ENCODE measurements around the gene RAI1.
A peak's percentile ranks its signal among the peaks of the same experiment; 100 is the strongest.

RAI1 gene

DNA sequence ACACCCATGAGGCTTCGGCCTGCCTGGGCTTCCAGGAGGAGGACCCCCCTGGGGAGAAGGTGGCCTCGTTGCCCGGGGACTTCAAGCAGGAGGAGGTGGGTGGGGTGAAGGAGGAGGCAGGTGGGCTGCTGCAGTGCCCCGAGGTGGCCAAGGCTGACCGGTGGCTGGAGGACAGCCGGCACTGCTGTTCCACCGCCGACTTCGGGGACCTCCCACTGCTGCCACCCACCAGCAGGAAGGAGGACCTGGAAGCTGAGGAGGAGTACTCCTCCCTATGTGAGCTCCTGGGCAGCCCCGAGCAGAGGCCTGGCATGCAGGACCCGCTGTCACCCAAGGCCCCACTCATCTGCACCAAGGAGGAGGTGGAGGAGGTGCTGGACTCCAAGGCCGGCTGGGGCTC lies 114.0 kb downstream of the RAI1 start:
- Mint-ChIP-seq H3K27ac (ENCODE audit: low read depth) (no peak overlapping the region), H3K4me1 (peaks cover 26% of the 10 kb centered on the region), H3K27me3 (no peaks in the 10 kb centered on the region), H3K36me3 (ENCODE audit: insufficient read depth) (peaks cover 3% of the 10 kb centered on the region), H3K9me3 (no peaks in the 10 kb centered on the region), H3K4me3 (no peak overlapping the region)
- ATAC-seq (replicated peaks; ENCODE audit: extremely low read depth, poor library complexity, severe bottlenecking) (no peak), DNase-seq (ENCODE audit: low spot score in 2 of 2) (no peak)

DNA sequence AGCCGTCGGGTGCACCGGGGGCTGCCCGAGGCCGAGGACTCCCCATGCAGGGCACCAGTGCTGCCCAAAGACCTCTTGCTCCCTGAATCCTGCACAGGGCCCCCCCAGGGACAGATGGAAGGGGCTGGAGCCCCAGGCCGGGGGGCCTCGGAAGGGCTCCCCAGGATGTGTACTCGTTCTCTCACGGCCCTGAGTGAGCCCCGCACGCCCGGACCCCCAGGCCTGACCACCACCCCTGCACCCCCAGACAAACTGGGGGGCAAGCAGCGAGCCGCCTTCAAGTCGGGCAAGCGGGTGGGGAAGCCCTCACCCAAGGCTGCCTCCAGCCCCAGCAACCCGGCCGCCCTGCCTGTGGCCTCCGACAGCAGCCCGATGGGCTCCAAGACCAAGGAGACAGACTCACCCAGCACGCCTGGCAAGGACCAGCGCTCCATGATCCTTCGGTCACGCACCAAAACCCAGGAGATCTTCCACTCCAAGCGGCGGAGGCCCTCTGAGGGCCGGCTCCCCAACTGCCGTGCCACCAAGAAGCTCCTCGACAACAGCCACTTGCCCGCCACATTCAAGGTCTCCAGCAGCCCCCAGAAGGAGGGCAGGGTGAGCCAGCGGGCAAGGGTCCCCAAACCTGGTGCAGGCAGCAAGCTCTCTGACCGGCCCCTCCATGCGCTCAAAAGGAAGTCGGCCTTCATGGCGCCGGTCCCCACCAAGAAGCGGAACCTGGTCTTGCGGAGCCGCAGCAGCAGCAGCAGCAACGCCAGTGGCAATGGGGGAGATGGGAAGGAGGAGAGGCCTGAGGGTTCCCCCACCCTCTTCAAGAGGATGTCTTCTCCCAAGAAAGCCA lies 114.9 kb downstream of the RAI1 start:
- H3K9me3 Mint-ChIP-seq: no peaks in the 10 kb centered on the region
- DNase-seq (ENCODE audit: low spot score in 2 of 2) (no peak), ATAC-seq (replicated peaks; ENCODE audit: extremely low read depth, poor library complexity, severe bottlenecking) (no peak)
- no peak overlapping the region for H3K4me3 Mint-ChIP-seq
- peaks cover 4% of the 10 kb centered on the region for H3K36me3 Mint-ChIP-seq (ENCODE audit: insufficient read depth)
- no peak overlapping the region for H3K27ac Mint-ChIP-seq (ENCODE audit: low read depth)
- no peaks in the 10 kb centered on the region for H3K27me3 Mint-ChIP-seq
- peaks cover 26% of the 10 kb centered on the region for H3K4me1 Mint-ChIP-seq

DNA sequence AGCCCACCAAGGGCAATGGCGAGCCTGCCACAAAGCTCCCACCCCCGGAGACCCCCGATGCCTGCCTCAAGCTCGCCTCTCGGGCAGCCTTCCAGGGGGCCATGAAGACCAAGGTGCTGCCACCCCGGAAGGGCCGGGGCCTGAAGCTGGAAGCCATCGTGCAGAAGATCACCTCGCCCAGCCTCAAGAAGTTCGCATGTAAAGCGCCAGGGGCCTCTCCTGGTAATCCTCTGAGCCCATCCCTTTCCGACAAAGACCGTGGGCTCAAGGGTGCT lies 115.5 kb downstream of the RAI1 start:
- no peak for ATAC-seq (replicated peaks; ENCODE audit: extremely low read depth, poor library complexity, severe bottlenecking)
- Mint-ChIP-seq H3K27me3 (no peaks in the 10 kb centered on the region), H3K27ac (ENCODE audit: low read depth) (no peak overlapping the region), H3K36me3 (ENCODE audit: insufficient read depth) (peaks cover 4% of the 10 kb centered on the region), H3K4me3 (no peak overlapping the region), H3K4me1 (peaks cover 23% of the 10 kb centered on the region), H3K9me3 (no peaks in the 10 kb centered on the region)
- DNase-seq (ENCODE audit: low spot score in 2 of 2): no peak

DNA sequence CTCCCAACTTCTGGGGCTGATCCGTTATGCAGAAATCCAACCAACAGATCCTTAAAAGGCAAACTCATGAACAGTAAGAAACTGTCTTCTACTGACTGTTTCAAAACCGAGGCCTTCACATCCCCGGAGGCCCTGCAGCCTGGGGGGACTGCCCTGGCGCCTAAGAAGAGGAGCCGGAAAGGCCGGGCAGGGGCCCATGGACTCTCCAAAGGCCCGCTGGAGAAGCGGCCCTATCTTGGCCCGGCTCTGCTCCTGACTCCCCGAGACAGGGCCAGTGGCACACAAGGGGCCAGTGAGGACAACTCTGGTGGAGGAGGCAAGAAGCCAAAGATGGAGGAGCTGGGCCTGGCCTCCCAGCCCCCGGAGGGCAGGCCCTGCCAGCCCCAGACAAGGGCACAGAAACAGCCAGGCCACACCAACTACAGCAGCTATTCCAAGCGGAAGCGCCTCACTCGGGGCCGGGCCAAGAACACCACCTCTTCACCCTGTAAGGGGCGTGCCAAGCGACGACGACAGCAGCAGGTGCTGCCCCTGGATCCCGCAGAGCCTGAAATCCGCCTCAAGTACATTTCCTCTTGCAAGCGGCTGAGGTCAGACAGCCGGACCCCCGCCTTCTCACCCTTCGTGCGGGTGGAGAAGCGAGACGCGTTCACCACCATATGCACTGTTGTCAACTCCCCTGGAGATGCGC lies 116.0 kb downstream of the RAI1 start:
- peaks cover 4% of the 10 kb centered on the region for H3K36me3 Mint-ChIP-seq (ENCODE audit: insufficient read depth)
- peaks cover 17% of the 10 kb centered on the region for H3K4me1 Mint-ChIP-seq

DNA sequence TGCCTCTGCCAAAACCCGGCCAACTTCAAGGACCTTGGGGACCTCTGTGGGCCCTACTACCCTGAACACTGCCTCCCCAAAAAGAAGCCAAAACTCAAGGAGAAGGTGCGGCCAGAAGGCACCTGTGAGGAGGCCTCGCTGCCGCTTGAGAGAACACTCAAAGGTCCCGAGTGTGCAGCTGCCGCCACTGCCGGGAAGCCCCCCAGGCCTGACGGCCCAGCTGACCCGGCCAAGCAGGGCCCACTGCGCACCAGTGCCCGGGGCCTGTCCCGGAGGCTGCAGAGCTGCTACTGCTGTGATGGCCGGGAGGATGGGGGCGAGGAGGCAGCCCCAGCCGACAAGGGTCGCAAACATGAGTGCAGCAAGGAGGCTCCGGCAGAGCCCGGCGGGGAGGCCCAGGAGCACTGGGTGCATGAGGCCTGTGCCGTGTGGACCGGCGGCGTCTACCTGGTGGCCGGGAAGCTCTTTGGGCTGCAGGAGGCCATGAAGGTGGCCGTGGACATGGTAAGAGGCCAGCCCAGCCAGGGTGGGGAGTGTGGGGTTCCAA lies 116.8 kb downstream of the RAI1 start:
- DNase-seq (ENCODE audit: low spot score in 2 of 2): no peak
- no peaks in the 10 kb centered on the region for H3K9me3 Mint-ChIP-seq
- peaks cover 7% of the 10 kb centered on the region for H3K36me3 Mint-ChIP-seq (ENCODE audit: insufficient read depth)
- no peak for ATAC-seq (replicated peaks; ENCODE audit: extremely low read depth, poor library complexity, severe bottlenecking)
- H3K27me3 Mint-ChIP-seq: no peaks in the 10 kb centered on the region
- no peak overlapping the region for H3K27ac Mint-ChIP-seq (ENCODE audit: low read depth)
- peaks cover 9% of the 10 kb centered on the region for H3K4me1 Mint-ChIP-seq
- H3K4me3 Mint-ChIP-seq: no peak overlapping the region

More for the DNA sequence above, 116.0 kb downstream of the RAI1 start:
- H3K27ac Mint-ChIP-seq (ENCODE audit: low read depth): no peak overlapping the region
- H3K4me3 Mint-ChIP-seq: no peak overlapping the region
- no peaks in the 10 kb centered on the region for H3K27me3 Mint-ChIP-seq
- H3K9me3 Mint-ChIP-seq: no peaks in the 10 kb centered on the region
- ATAC-seq (replicated peaks; ENCODE audit: extremely low read depth, poor library complexity, severe bottlenecking) (no peak), DNase-seq (ENCODE audit: low spot score in 2 of 2) (no peak)

DNA sequence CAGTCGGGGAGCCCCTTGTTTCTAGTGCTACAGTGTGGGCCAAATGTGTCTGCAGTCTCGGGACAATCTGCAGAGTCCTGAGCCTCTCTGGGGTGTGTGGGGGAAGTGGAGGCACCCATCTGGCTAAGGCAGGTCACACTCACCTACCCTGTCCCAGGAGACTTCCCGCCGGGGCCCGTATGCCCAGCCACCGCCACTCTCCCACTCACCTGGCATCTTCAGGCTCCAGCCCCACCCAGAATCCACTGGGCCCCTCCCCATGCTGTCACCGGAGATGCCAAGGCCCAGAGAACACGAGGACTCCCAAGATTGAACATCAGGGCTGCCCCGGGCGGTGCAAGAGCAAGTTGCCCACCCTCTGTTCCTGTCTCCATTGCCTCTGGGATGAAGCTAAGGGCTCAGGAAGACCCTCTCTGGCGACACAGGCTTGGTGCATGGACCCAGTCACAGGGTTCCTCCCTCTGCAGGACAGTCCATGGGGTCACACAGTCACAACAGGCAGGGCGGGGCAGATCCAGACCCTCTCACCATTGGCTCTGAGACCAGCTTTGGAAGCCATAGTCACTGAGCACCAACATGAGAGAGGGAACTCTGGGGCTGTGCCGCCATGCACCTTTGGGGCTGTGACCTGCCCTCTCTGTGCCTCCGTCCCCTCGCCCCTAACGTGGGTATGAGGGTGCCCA lies 117.5 kb downstream of the RAI1 start:
- peaks cover 7% of the 10 kb centered on the region for H3K36me3 Mint-ChIP-seq (ENCODE audit: insufficient read depth)
- ATAC-seq (replicated peaks; ENCODE audit: extremely low read depth, poor library complexity, severe bottlenecking) (no peak), DNase-seq (ENCODE audit: low spot score in 2 of 2) (no peak)
- no peaks in the 10 kb centered on the region for H3K9me3 Mint-ChIP-seq
- H3K27ac Mint-ChIP-seq (ENCODE audit: low read depth): no peak overlapping the region
- peaks cover 4% of the 10 kb centered on the region for H3K4me1 Mint-ChIP-seq
- H3K27me3 Mint-ChIP-seq: no peaks in the 10 kb centered on the region
- H3K4me3 Mint-ChIP-seq: no peak overlapping the region

DNA sequence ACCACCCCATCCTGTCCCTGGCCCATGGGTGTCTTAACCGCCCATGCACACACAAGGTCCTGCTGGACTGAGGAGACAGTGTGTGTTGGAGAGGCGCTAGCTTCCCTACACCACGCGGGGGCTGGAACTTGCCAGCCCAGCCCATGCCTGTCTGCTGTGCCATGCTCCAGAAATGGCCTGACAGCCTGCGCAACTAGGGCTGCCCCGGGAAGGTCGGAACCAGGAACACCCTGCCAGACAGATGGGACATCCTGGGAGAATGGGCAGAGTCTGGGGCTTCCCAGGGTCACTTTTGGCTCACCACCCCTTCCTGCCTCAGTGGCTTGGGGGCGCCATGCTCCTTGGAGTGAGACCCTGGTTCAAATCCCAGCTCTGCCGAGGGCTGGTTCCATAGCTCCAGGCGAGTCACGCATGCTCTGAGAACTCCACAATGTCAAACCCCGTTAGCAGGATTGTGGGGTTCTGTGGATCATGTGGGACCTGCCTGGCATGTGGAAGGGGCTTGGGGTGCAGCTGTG lies 119.3 kb downstream of the RAI1 start:
- Mint-ChIP-seq H3K4me3 (peak overlapping the region; percentile 28), H3K4me1 (no peaks in the 10 kb centered on the region), H3K27ac (ENCODE audit: low read depth) (peak overlapping the region; percentile 30), H3K27me3 (no peaks in the 10 kb centered on the region), H3K36me3 (ENCODE audit: insufficient read depth) (peaks cover 9% of the 10 kb centered on the region), H3K9me3 (no peaks in the 10 kb centered on the region)
- DNase-seq (ENCODE audit: low spot score in 2 of 2) (no peak), ATAC-seq (replicated peaks; ENCODE audit: extremely low read depth, poor library complexity, severe bottlenecking) (no peak)

DNA sequence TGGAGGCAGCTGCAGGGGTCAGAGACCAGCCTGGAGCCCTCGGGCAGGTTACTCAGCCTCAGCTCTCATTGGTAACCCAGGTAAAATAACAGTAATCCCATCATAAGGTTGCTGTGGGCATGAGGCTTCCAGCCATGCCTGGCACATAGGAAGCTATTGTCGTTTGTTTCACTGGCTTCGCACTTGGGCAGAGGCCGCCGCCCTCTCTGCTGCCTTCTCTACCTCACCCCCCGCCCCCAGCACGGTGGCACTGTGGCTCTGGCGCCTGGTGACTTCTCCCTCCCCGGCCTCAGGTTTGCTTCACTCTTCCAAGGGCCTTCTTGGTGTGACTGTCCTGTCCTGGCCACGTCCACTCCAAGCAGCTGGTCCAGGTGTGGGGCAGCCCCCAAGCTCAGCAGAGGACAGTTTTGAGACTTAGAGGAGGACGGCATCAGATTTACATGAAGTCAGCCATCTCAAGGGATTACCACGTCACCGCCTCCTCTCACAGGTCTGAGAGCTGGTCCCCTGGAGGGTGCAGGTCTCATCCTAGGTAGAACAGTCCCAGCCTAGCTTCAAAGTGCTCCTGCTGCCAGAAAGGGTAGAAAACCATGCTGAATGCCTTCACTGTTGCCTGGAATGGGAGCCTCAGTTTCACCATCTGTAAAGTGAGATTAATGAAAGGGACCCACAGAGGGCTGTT lies 120.7 kb downstream of the RAI1 start:
- no peak overlapping the region for H3K27ac Mint-ChIP-seq (ENCODE audit: low read depth)
- H3K4me3 Mint-ChIP-seq: no peak overlapping the region
- H3K4me1 Mint-ChIP-seq: no peaks in the 10 kb centered on the region
- no peaks in the 10 kb centered on the region for H3K27me3 Mint-ChIP-seq
- no peaks in the 10 kb centered on the region for H3K9me3 Mint-ChIP-seq
- ATAC-seq (replicated peaks; ENCODE audit: extremely low read depth, poor library complexity, severe bottlenecking) (no peak), DNase-seq (ENCODE audit: low spot score in 2 of 2) (no peak)
- peaks cover 9% of the 10 kb centered on the region for H3K36me3 Mint-ChIP-seq (ENCODE audit: insufficient read depth)

DNA sequence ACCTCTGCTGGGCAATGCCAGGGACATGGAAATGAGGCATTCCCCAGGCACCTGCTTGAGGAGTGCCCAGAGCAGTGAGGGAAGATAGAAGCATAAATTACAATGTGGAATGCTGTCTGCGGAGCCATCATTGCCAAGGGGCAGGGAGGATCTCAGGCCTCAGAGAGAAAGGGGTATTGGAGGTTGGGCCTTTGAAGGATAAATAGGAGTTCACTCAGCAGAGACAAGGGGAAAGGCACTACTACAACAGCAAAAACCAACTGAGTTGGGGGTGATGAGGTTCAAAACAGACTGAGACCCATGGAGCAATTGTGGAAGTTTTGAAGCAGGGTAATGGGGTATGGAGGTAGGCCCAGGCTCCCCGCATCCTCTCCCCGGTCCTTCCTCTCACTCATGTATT lies 122.7 kb downstream of the RAI1 start:
- DNase-seq (ENCODE audit: low spot score in 2 of 2): no peak
- ATAC-seq (replicated peaks; ENCODE audit: extremely low read depth, poor library complexity, severe bottlenecking): no peak
- H3K36me3 Mint-ChIP-seq (ENCODE audit: insufficient read depth): peaks cover 14% of the 10 kb centered on the region
- no peaks in the 10 kb centered on the region for H3K27me3 Mint-ChIP-seq
- peaks cover 6% of the 10 kb centered on the region for H3K4me1 Mint-ChIP-seq
- peak overlapping the region; percentile 13 for H3K27ac Mint-ChIP-seq (ENCODE audit: low read depth)
- no peaks in the 10 kb centered on the region for H3K9me3 Mint-ChIP-seq
- H3K4me3 Mint-ChIP-seq: no peak overlapping the region

DNA sequence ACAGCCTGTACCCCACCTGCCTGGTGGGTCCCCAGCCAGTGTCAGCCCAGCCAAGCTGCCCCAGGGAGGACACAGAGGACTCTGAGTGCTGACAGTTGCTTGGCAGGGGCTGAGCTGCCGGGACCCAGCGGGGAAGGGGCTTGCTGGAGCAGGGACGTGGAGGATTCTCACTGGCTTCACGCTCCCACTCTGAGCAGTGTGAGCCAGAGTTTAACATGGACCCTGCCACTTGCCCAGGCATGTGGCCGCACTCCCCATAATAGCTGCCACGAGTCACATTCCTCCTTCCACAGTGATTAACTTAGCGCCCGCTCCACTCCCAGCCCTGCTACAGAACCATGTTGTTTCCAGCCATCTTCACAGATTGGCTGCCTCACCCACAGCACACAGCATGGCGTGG lies 124.3 kb downstream of the RAI1 start:
- H3K4me1 Mint-ChIP-seq: peaks cover 8% of the 10 kb centered on the region
- ATAC-seq (replicated peaks; ENCODE audit: extremely low read depth, poor library complexity, severe bottlenecking): no peak
- no peak overlapping the region for H3K4me3 Mint-ChIP-seq
- peak overlapping the region; percentile 33 for H3K27ac Mint-ChIP-seq (ENCODE audit: low read depth)
- peaks cover 12% of the 10 kb centered on the region for H3K36me3 Mint-ChIP-seq (ENCODE audit: insufficient read depth)
- no peak for DNase-seq (ENCODE audit: low spot score in 2 of 2)
- no peaks in the 10 kb centered on the region for H3K27me3 Mint-ChIP-seq
- H3K9me3 Mint-ChIP-seq: no peaks in the 10 kb centered on the region

DNA sequence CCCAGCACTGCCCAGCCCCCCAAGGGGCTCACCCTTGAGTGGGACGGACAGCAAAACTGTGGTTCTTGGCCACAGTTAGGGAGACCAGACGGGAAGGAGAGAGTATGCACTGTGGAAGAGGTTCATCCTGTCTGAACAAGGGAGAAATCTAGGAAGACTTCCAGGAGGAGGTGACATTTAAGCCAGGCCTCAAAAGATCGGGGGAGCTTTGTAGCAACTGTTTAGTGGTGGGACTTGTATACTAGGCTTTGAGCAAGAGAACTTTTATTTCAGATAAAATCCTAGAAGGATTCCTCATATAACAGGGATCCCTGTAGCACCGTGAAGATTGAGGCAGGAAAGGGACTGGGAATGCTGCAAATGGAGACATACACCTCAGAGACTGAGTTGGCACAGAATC lies 124.8 kb downstream of the RAI1 start:
- ATAC-seq (replicated peaks; ENCODE audit: extremely low read depth, poor library complexity, severe bottlenecking) (no peak), DNase-seq (ENCODE audit: low spot score in 2 of 2) (no peak)
- peaks cover 11% of the 10 kb centered on the region for H3K36me3 Mint-ChIP-seq (ENCODE audit: insufficient read depth)
- peaks cover 8% of the 10 kb centered on the region for H3K4me1 Mint-ChIP-seq
- H3K4me3 Mint-ChIP-seq: no peak overlapping the region
- peak overlapping the region; percentile 33 for H3K27ac Mint-ChIP-seq (ENCODE audit: low read depth)
- H3K27me3 Mint-ChIP-seq: no peaks in the 10 kb centered on the region
- H3K9me3 Mint-ChIP-seq: no peaks in the 10 kb centered on the region

DNA sequence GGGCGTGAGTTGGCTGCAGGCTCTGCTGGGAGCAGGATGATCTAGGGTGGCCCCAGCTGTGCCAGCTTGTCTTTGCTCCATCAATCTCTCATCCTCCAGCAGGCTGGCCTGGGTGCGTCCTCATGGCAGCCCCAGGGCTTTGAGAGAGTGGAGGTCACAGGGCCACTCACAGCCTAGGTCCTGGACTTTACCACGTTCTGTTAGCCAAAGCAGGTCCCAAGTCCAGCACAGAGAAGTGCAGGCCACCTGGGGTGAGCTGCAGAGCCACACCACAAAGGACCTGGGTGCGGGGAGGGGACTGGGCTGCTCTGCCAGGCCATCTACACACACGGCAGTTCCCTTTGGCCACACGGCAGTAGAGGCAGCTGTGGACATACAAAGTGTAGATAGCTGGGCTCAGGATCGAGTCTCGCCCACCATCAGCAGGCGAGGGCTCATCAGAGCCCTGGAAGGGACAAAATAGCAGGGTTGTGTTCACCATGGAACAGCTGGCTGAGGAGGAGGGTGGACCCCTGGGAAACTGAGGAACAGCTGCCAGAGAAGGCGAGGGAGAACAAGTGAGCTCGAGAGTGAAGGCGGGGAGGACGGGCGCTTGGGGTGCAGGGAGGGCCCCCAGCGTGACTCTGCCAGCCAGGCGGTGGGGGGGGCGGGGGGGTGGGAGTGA lies 125.5 kb downstream of the RAI1 start:
- Mint-ChIP-seq H3K27ac (ENCODE audit: low read depth) (no peak overlapping the region), H3K27me3 (no peaks in the 10 kb centered on the region), H3K36me3 (ENCODE audit: insufficient read depth) (peaks cover 14% of the 10 kb centered on the region), H3K4me1 (peaks cover 8% of the 10 kb centered on the region), H3K9me3 (no peaks in the 10 kb centered on the region), H3K4me3 (no peak overlapping the region)
- DNase-seq (ENCODE audit: low spot score in 2 of 2) (no peak), ATAC-seq (replicated peaks; ENCODE audit: extremely low read depth, poor library complexity, severe bottlenecking) (no peak)
